H7 (cell line): ENCODE measurements around the gene NUBPL. TPM values are rescaled to one million over a fixed set of nuclear protein-coding genes. Genes with fewer than 3 reads are reported as not detected.
"Not testable (repeated sequence)": the region's sequence is repeated elsewhere in the genome, so short reads cannot be mapped to it uniquely, and the experiment has no call there.

Source experiments
- DNase-seq: peaks from one replicate; pipeline ENCODE4 v3.0.0; 2012
- H3K27me3 ChIP-seq: 2 replicates; pipeline ENCODE4 v1.6.0; 2011; ENCODE audit warnings: mild to moderate bottlenecking, low read length; ENCODE audit not compliant: control insufficient read depth, insufficient read depth
- H3K36me3 ChIP-seq: replicated peaks from 2 replicates; pipeline ENCODE4 v1.5.1; 2011; ENCODE audit warnings: low read length; ENCODE audit not compliant: control insufficient read depth, insufficient read depth
- H3K4me3 ChIP-seq: 2 replicates; pipeline ENCODE4 v1.5.1; 2011; ENCODE audit warnings: low read depth, mild to moderate bottlenecking, control low read depth, low read length, moderate library complexity; ENCODE audit not compliant: insufficient read depth
- total RNA-seq: library from RNA; depleted of rRNA; stranded (reverse); fragments of >200 nt; shearing (Covaris generic); gene quantifications from 2 replicates; pipeline ENCODE4 v1.2.3, GENCODE V29; 2014

Gene NUBPL
- total RNA-seq, 1 experiment from 2014 or later, result 8.7 TPM

DNA sequence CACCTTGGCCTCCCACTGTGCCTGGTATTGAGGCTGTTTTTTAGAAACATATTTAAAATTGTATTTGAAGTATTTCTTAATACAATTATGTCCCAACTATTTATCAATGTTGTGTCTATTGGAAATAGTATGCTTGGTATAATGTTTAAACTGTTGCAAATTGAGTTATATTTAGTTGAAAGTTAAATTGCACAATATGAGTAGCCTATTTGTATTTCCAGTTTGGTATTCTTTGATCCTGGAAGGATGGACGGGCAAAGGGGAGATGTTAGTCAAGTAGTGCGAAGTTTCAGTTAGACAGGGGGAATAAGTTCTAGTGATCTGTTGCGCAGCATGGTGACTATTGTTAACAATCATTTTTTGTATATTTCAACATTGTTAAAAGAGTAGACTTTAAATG, 111.5 kb downstream of the NUBPL start:
- no peak overlapping the region for H3K4me3 ChIP-seq
- no peaks in the 10 kb centered on the region for H3K36me3 ChIP-seq
- no peak for DNase-seq
- no peaks in the 10 kb centered on the region for H3K27me3 ChIP-seq

- DNase-seq, result no peak
- H3K36me3 ChIP-seq, result no peaks in the 10 kb centered on the region
- H3K27me3 ChIP-seq, result no peaks in the 10 kb centered on the region
- H3K4me3 ChIP-seq, result no peak overlapping the region
Observed at GRCh38 chr14:31677052-31677451, 115.8 kb downstream of the NUBPL start.

- Histone ChIP-seq H3K36me3 (no peaks in the 10 kb centered on the region), H3K4me3 (no peak overlapping the region), H3K27me3 (no peaks in the 10 kb centered on the region)
- no peak for DNase-seq
Observed at GRCh38 chr14:31677630-31678029, 116.4 kb downstream of the NUBPL start.

- no peak overlapping the region for H3K4me3 ChIP-seq
- DNase-seq, result no peak
- no peaks in the 10 kb centered on the region for H3K27me3 ChIP-seq
- H3K36me3 ChIP-seq, result no peaks in the 10 kb centered on the region
Observed at GRCh38 chr14:31678421-31679249, 117.4 kb downstream of the NUBPL start.

DNA sequence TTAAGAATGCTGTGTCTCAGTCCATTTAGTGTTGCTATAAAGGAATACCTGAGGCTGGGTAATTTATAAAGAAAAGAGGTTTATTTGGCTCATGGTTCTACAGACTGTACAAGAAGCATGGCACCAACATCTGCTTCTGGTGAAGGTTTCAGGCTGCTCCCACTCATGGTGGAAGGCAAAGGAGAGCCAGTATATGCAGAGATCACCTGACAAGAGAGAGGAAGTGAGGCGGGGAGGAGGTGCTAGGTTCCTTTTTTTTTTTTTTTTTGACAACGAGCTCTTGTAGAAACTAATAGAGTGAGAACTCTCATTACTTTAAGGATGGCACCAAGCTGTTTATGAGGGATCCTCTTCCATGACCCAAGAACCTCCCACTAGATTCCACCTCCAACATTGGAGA, 121.6 kb downstream of the NUBPL start:
- Histone ChIP-seq H3K27me3 (no peaks in the 10 kb centered on the region), H3K36me3 (no peaks in the 10 kb centered on the region), H3K4me3 (no peak overlapping the region)
- no peak for DNase-seq

DNA sequence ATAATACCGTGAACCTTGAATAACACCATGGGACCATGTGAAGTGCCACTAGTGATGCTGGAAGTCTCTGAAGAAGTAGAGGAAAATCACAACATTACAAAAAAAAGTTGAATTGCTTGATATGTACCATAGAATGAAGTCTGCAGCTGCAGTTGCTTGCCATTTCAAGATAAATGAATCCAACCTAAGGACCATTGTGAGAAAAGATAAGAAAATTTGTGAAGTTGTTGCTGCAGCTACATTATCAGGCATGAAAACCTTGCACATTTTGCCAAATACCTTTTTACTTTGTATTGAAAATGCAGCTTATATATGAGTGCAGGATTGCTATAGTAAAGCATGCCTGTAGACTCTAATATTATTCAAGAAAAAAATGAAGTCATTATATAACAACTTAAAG, 126.5 kb downstream of the NUBPL start:
- Histone ChIP-seq H3K4me3 (no peak overlapping the region), H3K36me3 (no peaks in the 10 kb centered on the region), H3K27me3 (no peaks in the 10 kb centered on the region)
- DNase-seq, result no peak

DNA sequence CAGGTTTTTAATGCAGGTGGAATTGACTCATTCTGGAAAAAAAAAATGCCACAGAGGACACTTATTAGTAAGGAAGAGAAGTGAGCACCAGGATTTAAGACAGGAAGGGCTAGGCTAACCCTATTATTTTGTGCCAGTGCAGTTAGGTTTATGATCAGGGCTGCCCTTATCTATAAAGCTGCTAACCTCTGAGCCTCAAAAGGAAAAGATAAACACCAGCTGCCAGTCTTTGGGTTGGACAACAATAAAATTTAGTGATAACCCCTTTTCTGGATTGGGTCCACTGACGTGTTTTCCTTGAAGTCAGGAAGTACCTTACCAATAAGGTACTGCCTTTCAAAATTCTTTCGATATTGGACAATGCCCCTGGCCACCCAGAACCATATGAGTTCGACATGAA, 128.9 kb downstream of the NUBPL start:
- DNase-seq, result no peak
- Histone ChIP-seq H3K36me3 (no peaks in the 10 kb centered on the region), H3K27me3 (no peaks in the 10 kb centered on the region), H3K4me3 (no peak overlapping the region)

GRCh38 chr14:31692376-31692781, 131.2 kb downstream of the NUBPL start:
- H3K4me3 ChIP-seq, result no peak overlapping the region
- no peaks in the 10 kb centered on the region for H3K27me3 ChIP-seq
- H3K36me3 ChIP-seq, result no peaks in the 10 kb centered on the region
- DNase-seq, result no peak

DNA sequence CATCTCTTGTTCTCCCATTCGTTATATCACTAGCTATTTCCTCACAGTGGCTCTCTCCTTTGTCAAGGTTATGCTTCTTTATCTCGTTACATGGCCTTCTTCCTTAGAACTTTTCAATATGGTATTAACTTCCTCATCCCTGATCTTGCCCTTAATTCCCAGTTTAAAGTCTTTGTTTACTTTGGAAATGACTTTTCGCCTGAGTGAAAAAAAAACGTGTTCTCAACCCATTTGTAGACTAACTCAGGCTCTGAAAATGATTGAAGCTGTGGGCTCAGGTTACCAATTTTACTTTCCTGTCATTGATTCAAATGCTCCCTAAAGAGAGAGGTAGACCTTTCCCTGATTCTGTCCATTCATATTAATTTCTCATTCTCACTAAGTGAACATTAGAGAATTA, 135.2 kb downstream of the NUBPL start:
- no peaks in the 10 kb centered on the region for H3K36me3 ChIP-seq
- no peak for DNase-seq
- H3K27me3 ChIP-seq, result no peaks in the 10 kb centered on the region
- no peak overlapping the region for H3K4me3 ChIP-seq

- Histone ChIP-seq H3K27me3 (no peaks in the 10 kb centered on the region), H3K36me3 (no peaks in the 10 kb centered on the region), H3K4me3 (no peak overlapping the region)
- DNase-seq, result no peak
Observed at GRCh38 chr14:31699809-31700208, 138.6 kb downstream of the NUBPL start.

DNA sequence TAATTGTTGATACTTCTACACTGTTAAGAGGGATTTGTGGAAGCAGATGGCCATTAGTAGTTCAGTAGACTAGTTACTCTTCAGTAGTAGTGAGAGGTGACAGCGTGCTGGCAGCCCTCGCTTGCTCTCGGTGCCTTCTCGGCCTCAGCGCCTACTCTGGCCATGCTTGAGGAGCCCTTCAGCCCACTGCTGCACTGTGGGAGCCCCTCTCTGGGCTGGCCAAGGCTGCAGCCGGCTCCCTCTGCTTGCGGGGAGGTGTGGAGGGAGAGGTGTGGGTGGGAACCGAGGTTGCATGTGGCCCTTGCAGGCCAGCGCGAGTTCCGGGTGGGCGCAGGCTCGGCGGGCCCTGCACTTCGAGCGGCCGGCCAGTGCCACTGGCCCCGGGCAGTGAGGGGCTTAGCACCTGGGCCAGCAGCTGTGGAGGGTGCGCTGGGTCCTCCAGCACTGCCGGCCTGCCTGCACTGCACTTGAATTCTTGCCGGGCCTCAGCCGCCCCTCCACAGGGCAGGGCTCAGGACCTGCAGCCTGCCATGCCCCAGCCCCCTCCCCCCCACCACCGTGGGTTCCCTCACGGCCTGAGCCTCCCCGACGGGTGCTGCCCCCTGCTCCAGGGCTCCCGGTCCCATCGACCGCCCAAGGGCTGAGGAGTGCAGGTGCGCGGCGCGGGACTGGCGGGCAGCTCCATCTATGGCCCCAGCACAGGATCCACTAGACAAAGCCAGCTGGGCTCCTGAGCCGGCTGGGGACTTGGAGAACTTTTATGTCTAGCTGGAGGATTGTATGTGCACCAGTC, 139.3 kb downstream of the NUBPL start:
- no peak overlapping the region for H3K4me3 ChIP-seq
- no peak for DNase-seq

DNA sequence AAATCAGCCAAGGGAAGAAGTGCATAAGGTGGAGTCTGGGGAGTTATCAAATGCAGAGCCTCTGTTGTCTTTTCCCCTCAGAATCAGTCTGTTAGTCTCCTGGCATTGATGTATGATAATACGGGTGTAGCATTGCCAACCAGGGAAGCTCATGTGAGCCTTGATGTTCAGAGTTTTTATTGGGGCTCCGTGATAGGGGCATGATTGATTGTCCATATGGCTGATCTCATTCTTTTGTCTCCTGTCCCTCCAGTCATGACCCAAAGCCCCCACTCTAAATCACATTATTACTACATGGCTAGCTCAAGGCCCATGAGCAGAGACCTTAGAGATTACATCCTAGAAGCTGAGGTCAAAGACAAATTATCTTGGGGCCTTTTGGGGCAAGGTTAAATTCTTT, 140.9 kb downstream of the NUBPL start:
- no peaks in the 10 kb centered on the region for H3K36me3 ChIP-seq
- no peak for DNase-seq
- H3K27me3 ChIP-seq, result no peaks in the 10 kb centered on the region
- H3K4me3 ChIP-seq, result no peak overlapping the region

More for the DNA sequence above, 139.3 kb downstream of the NUBPL start:
- Histone ChIP-seq H3K36me3 (no peaks in the 10 kb centered on the region), H3K27me3 (no peaks in the 10 kb centered on the region)

GRCh38 chr14:31703056-31703455, 141.9 kb downstream of the NUBPL start:
- Histone ChIP-seq H3K36me3 (no peaks in the 10 kb centered on the region), H3K27me3 (no peaks in the 10 kb centered on the region), H3K4me3 (no peak overlapping the region)
- DNase-seq, result no peak

- Histone ChIP-seq H3K4me3 (no peak overlapping the region), H3K27me3 (no peaks in the 10 kb centered on the region), H3K36me3 (no peaks in the 10 kb centered on the region)
- no peak for DNase-seq
Observed at GRCh38 chr14:31705731-31706130, 144.5 kb downstream of the NUBPL start.

DNA sequence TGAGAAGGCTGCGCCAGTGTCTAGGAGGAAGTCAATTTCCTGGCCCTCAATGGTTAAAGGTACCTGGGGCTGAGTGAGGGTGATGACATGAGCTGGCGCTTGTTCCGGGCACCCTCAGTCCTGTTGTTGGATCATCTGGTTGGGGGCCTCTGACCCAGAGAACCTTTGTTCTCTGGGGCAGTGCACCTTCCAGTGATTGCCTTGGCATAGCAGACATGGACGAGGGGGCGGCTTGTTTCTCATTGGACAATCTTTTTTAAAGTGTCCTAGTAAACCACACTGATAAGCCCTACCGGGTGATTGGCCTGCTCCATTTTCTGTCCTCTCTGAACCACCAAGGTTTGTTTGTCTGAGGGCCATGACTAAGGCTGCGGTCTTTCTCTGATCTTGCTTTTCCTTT, 147.5 kb downstream of the NUBPL start:
- not testable (repeated sequence) for DNase-seq, H3K36me3 ChIP-seq, H3K4me3 ChIP-seq, H3K27me3 ChIP-seq
